ENCODE data around the gene VWA3A. TPM values are rescaled to one million over a fixed set of nuclear protein-coding genes. Genes with fewer than 3 reads are reported as not detected.

The VWA3A gene
- total RNA-seq, 1 experiment from 2014 or later, result not detected

GRCh38 chr16:22071331-22071910 is 20.9 kb upstream of the VWA3A start:
- peaks cover 0 to 10% of the 10 kb centered on the region in 2 experiments; a peak in 1 of 4 replicates for H3K36me3 ChIP-seq (ENCODE audit: control insufficient read depth in 1 of 2, insufficient read depth in 2 of 2, low read length in 2 of 2)
- no peak overlapping the region for H2AFZ ChIP-seq (ENCODE audit: low read depth, low read length, poor library complexity, severe bottlenecking)
- intact Hi-C loops (cut with micrococcal nuclease), result loop anchor here (2.0 kb wide), 1 partner anchor 21 kb away; no protein-coding TSS in a partner anchor
- CTCF ChIA-PET, result interaction anchor here (1.0 to 1.4 kb wide), 2 partner anchors 13 to 73 kb away, joined by 3 read pairs; no protein-coding TSS in a partner anchor
- TF ChIP-seq, protein P1, sequence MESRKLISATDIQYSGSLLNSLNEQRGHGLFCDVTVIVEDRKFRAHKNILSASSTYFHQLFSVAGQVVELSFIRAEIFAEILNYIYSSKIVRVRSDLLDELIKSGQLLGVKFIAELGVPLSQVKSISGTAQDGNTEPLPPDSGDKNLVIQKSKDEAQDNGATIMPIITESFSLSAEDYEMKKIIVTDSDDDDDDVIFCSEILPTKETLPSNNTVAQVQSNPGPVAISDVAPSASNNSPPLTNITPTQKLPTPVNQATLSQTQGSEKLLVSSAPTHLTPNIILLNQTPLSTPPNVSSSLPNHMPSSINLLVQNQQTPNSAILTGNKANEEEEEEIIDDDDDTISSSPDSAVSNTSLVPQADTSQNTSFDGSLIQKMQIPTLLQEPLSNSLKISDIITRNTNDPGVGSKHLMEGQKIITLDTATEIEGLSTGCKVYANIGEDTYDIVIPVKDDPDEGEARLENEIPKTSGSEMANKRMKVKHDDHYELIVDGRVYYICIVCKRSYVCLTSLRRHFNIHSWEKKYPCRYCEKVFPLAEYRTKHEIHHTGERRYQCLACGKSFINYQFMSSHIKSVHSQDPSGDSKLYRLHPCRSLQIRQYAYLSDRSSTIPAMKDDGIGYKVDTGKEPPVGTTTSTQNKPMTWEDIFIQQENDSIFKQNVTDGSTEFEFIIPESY (IDR thresholded peaks at IDR 0.05; ENCODE audit: extremely low read depth, insufficient replicate concordance, low read length), result no peak
- TF ChIP-seq EGR1 (IDR thresholded peaks at IDR 0.05; ENCODE audit: low read depth), result no peak
- TF ChIP-seq SRF (IDR thresholded peaks at IDR 0.05; ENCODE audit: low read depth), result no peak
- TF ChIP-seq RAD21 (IDR thresholded peaks at IDR 0.05; ENCODE audit: low read depth), result no peak
- TF ChIP-seq ELF1 (IDR thresholded peaks at IDR 0.05; ENCODE audit: borderline replicate concordance, low read depth), result no peak
- TF ChIP-seq MAX (IDR thresholded peaks at IDR 0.05), result no peak
- TF ChIP-seq CEBPB (IDR thresholded peaks at IDR 0.05; ENCODE audit: low read depth), result no peak
- TF ChIP-seq POLR2A (IDR thresholded peaks at IDR 0.05; ENCODE audit: borderline replicate concordance, extremely low read depth, insufficient read depth, insufficient read length), result no peak
- no peak for TF ChIP-seq ZNF274 (IDR thresholded peaks at IDR 0.05; ENCODE audit: low read depth, low read length)
- TF ChIP-seq SP1 (IDR thresholded peaks at IDR 0.05; ENCODE audit: low read depth), result no peak
- RAD21 ChIA-PET (ENCODE audit: low non-redundant PET in 1 of 2, low total read pairs in 2 of 2, uncharacterized antibody in 2 of 2, unreplicated experiment in 2 of 2), result no interaction called here
- no TSS peak for BruUV-seq (replicated peaks)
- H3K4me3 ChIP-seq (replicated peaks in 1 of 2; ENCODE audit: low read depth in 1 of 2, low read length in 2 of 2), result no peak overlapping the region
- no peaks in the 10 kb centered on the region for H3K9me2 ChIP-seq (ENCODE audit: insufficient read depth)
- peaks cover 0 to 8% of the 10 kb centered on the region in 2 experiments; a peak in 3 of 4 replicates for H3K9me3 ChIP-seq (ENCODE audit: control insufficient read depth in 1 of 2, insufficient read depth in 1 of 2, low read depth in 1 of 2, low read length in 2 of 2)
- H4K20me1 ChIP-seq (ENCODE audit: insufficient read depth), result no peaks in the 10 kb centered on the region
- no peak for ATAC-seq
- peaks cover 0 to 4% of the 10 kb centered on the region in 2 experiments; a peak in 2 of 4 replicates for H3K4me1 ChIP-seq (ENCODE audit: control insufficient read depth in 1 of 2, insufficient read depth in 2 of 2, low read length in 2 of 2)
- no peak overlapping the region for H3K4me2 ChIP-seq (ENCODE audit: low read length)
- H3K27ac ChIP-seq (ENCODE audit: low read depth, low read length), result no peak overlapping the region
- H3K9ac ChIP-seq (ENCODE audit: low read length), result no peak overlapping the region
- H3K27me3 ChIP-seq (ENCODE audit: insufficient read depth, low read length), result no peaks in the 10 kb centered on the region
- peaks cover 67% of the 10 kb centered on the region; the same call in 1 of the 2 replicates for H3K79me2 ChIP-seq (ENCODE audit: insufficient read depth, low read length)
- no peak for DNase-seq (ENCODE audit: low read depth, low spot score)
- POLR2A ChIA-PET, result no interaction called here

Data from HCT116 (cell line).